PC-3 (cell line): Measurements from ENCODE around the gene TOR2A. TPM values are rescaled to one million over a fixed set of nuclear protein-coding genes. Genes with fewer than 3 reads are reported as not detected.

ENCODE experiments used
- ATAC-seq: fragments of 200-7000 bp; cut with Tn5 transposase; 2 replicates; pipeline ENCODE4 v1.9.1; 2020; ENCODE audit warnings: mild to moderate bottlenecking, moderate library complexity
- BruUV-seq: library from RNA; stranded (reverse); fragments of 400-500 nt; replicated peaks from 2 replicates; lab custom pipeline; 2021; lab: Mats Ljungman, UMichigan
- CTCF ChIA-PET: fragments of 300-600 bp; sonication (Branson Sonifier 250); formaldehyde crosslinking; loops from one replicate; lab custom pipeline; 2022; ENCODE audit warnings: antibody characterized with exemption; lab: Charles Lee
- POLR2A ChIA-PET: fragments of 300-600 bp; sonication (Branson Sonifier 250); formaldehyde crosslinking; loops from one replicate; lab custom pipeline; 2022; ENCODE audit warnings: antibody characterized with exemption; ENCODE audit not compliant: unreplicated experiment; lab: Charles Lee
- DNase-seq: peaks from one replicate; pipeline ENCODE4 v3.0.0-alpha.2; 2015
- H2AFZ ChIP-seq: fragments of 300-600 bp; sonication (generic); 2 replicates; pipeline ENCODE4 v1.6.0; 2016; ENCODE audit warnings: antibody characterized with exemption, low read length
- H3F3A ChIP-seq: fragments of 300-600 bp; sonication (generic); one replicate; pipeline ENCODE4 v1.6.0; 2017; ENCODE audit warnings: antibody characterized with exemption, low read length, control low read depth, mild to moderate bottlenecking; ENCODE audit not compliant: unreplicated experiment
- H3K27ac ChIP-seq: fragments of 300-600 bp; sonication (generic); 2 replicates; pipeline ENCODE4 v1.5.1; 2016; ENCODE audit warnings: mild to moderate bottlenecking, low read length
- H3K27me3 ChIP-seq: fragments of 300-600 bp; sonication (generic); 2 replicates; pipeline ENCODE4 v1.6.1; 2016; ENCODE audit warnings: low read length, mixed read lengths
- H3K36me3 ChIP-seq: fragments of 300-600 bp; sonication (generic); 2 replicates; pipeline ENCODE4 v1.6.1; 2016; ENCODE audit warnings: low read depth, mixed run types, low read length, mixed read lengths
- H3K4me1 ChIP-seq: fragments of 300-600 bp; sonication (generic); 2 replicates; pipeline ENCODE4 v1.5.1; 2016; ENCODE audit warnings: low read length; ENCODE audit not compliant: insufficient read depth
- H3K4me2 ChIP-seq: fragments of 300-600 bp; sonication (generic); 2 replicates; pipeline ENCODE4 v1.6.0; 2016; ENCODE audit warnings: low read length
- H3K4me3 ChIP-seq: fragments of 300-600 bp; sonication (generic); 2 replicates; pipeline ENCODE4 v1.5.1; 2016; ENCODE audit warnings: mild to moderate bottlenecking, low read length, mixed read lengths
- H3K79me2 ChIP-seq: fragments of 300-600 bp; sonication (generic); 2 replicates; pipeline ENCODE4 v1.6.1; 2017; ENCODE audit warnings: low read length, mixed read lengths
- H3K9ac ChIP-seq: fragments of 300-600 bp; sonication (generic); 2 replicates; pipeline ENCODE4 v1.6.0; 2016; ENCODE audit warnings: mild to moderate bottlenecking, low read length
- H3K9me2 ChIP-seq: fragments of 300-600 bp; sonication (generic); replicated peaks from 2 replicates; pipeline ENCODE4 v1.6.1; 2016; ENCODE audit warnings: mixed run types, low read length, mixed read lengths
- H3K9me3 ChIP-seq: fragments of 300-600 bp; sonication (generic); 2 replicates; pipeline ENCODE4 v1.6.1; 2016; ENCODE audit warnings: low read length, mixed read lengths
- H4K20me1 ChIP-seq: fragments of 300-600 bp; sonication (generic); 2 replicates; pipeline ENCODE4 v1.6.1; 2016; ENCODE audit warnings: low read length, mixed read lengths
- EZH2 ChIP-seq: fragments of 300-600 bp; sonication (generic); IDR thresholded peaks from one replicate; pipeline ENCODE4 v1.6.1; 2017; ENCODE audit warnings: antibody characterized with exemption, mild to moderate bottlenecking, low read length; ENCODE audit not compliant: unreplicated experiment
- EZH2phosphoT487 ChIP-seq: fragments of 300-600 bp; sonication (generic); IDR thresholded peaks from 2 replicates; pipeline ENCODE4 v1.6.1; 2018; ENCODE audit warnings: mild to moderate bottlenecking, antibody characterized with exemption, low read length, borderline replicate concordance
- intact Hi-C: fragments of 100-400 bp; cut with micrococcal nuclease; formaldehyde crosslinking; loops from 2 replicates; pipeline ENCODE4 v1.9.0; 2023
- total RNA-seq: library from RNA; depleted of rRNA; stranded (reverse); fragments of >200 nt; gene quantifications from 2 replicates; pipeline ENCODE4 v1.2.3, GENCODE V29; 2014
- TF ChIP-seq, protein P1 (sequence below): fragments of 300-600 bp; sonication (generic); conservative IDR thresholded peaks from 2 replicates; pipeline ENCODE4 v1.5.1; 2017; ENCODE audit warnings: antibody characterized with exemption, low read depth, mild to moderate bottlenecking, low read length

Gene TOR2A
- total RNA-seq, 1 experiment from 2014 or later, result 14.1 TPM

DNA sequence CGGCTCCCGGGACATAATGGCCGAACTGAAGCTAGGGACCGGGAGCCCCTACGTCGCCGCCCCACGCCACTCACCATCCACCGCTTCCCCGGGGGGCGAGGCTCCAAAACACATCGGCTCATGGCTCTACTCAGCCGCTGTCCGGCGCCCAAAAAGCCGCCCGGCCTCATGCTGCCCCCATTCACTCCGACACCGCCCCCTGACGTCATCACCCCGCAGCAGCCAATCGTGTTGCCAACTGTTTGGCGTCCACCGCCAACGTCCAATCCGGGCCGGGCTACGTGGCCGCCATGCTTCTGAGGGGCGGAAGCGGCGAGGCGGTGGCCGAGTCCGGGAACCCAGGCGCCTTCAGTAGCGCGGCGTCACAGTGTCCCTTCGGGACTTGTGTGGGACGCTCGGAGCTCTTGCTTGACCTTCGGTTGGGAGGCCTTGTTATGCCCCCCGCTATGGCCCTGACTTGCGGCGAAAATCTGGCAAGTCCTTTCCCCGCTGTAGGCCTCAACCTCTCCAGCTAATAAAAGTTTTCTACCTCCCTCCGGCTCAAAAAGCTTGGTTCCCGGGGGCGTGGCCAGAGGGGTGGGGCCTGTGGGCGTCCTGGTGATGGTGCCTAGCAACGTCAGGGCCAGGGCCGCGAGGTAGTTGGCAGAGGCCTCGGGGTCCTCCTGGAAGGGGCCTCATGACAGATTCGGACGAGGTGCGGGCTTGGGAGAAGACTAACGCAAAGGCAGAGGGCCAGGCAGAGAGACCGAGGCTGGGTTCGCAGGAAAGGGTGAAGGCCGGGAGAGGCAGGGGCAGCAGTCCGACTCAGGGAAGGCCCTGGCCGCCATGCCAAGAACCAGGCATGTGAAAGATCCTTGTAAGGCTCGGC lies 19.4 kb downstream of the TOR2A start, which contains the start of the genes PTRH1 and TTC16:
TSS of gene PTRH1 (minus strand) at position 194 of the 868 bp plus-strand sequence. CDS start at position 170, 24 bp downstream.
TSS of gene TTC16 (plus strand) at position 610 of the 868 bp plus-strand sequence. CDS start at position 677, 67 bp downstream.
- Histone ChIP-seq H3K4me3 (peak within 1 kb of the TSS; percentile 97), H3K9ac (peak within 1 kb of the TSS; percentile 83), H3K36me3 (no peaks in the 10 kb centered on the region)

GRCh38 chr9:127714951-127715469 lies 20.1 kb downstream of the TOR2A start:
- peak overlapping the region; percentile 83 for H3K9ac ChIP-seq
- intact Hi-C loops, result no loop called here
- no peaks in the 10 kb centered on the region for H3K27me3 ChIP-seq

More for the DNA sequence above, 19.4 kb downstream of the TOR2A start, which contains the start of the genes PTRH1 and TTC16:
- TSS peak; percentile 72 for BruUV-seq
- Histone ChIP-seq H3K9me3 (no peaks in the 10 kb centered on the region), H4K20me1 (no peaks in the 10 kb centered on the region), H2AFZ (peak within 1 kb of the TSS; percentile 86), H3F3A (no peaks in the 10 kb centered on the region), H3K4me2 (peak within 1 kb of the TSS; percentile 98), H3K79me2 (peaks cover 16% of the 10 kb centered on the region), H3K9me2 (no peaks in the 10 kb centered on the region), H3K27me3 (no peaks in the 10 kb centered on the region), H3K27ac (peak within 1 kb of the TSS; percentile 21; the same call in 1 of the 2 replicates), H3K4me1 (peaks cover 5% of the 10 kb centered on the region; the same call in 1 of the 2 replicates)
- intact Hi-C loops, result no loop called here
- ATAC-seq (peak; percentile 92), DNase-seq (peak; percentile 94)
- CTCF ChIA-PET, result interaction anchor here (1.0 kb wide), 1 partner anchor 19 kb away, joined by 7 read pairs; the partner anchor contains the start of gene TOR2A
- TF ChIP-seq EZH2phosphoT487, result no peak
- TF ChIP-seq, protein P1, sequence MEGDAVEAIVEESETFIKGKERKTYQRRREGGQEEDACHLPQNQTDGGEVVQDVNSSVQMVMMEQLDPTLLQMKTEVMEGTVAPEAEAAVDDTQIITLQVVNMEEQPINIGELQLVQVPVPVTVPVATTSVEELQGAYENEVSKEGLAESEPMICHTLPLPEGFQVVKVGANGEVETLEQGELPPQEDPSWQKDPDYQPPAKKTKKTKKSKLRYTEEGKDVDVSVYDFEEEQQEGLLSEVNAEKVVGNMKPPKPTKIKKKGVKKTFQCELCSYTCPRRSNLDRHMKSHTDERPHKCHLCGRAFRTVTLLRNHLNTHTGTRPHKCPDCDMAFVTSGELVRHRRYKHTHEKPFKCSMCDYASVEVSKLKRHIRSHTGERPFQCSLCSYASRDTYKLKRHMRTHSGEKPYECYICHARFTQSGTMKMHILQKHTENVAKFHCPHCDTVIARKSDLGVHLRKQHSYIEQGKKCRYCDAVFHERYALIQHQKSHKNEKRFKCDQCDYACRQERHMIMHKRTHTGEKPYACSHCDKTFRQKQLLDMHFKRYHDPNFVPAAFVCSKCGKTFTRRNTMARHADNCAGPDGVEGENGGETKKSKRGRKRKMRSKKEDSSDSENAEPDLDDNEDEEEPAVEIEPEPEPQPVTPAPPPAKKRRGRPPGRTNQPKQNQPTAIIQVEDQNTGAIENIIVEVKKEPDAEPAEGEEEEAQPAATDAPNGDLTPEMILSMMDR, result no peak
- no peak for TF ChIP-seq EZH2
- POLR2A ChIA-PET, result no interaction called here

More at GRCh38 chr9:127714951-127715469, 20.1 kb downstream of the TOR2A start:
- H3K4me1 ChIP-seq, result peaks cover 5% of the 10 kb centered on the region; the same call in 1 of the 2 replicates
- peak overlapping the region; percentile 97 for H3K4me3 ChIP-seq
- H3K79me2 ChIP-seq, result peaks cover 16% of the 10 kb centered on the region
- no peaks in the 10 kb centered on the region for H3K9me3 ChIP-seq
- TF ChIP-seq EZH2phosphoT487 (peak; percentile 64), EZH2 (no peak)
- ATAC-seq (peak; percentile 52), DNase-seq (no peak)
- peak overlapping the region; percentile 86 for H2AFZ ChIP-seq
- no peaks in the 10 kb centered on the region for H4K20me1 ChIP-seq
- peak overlapping the region; percentile 98 for H3K4me2 ChIP-seq
- ChIA-PET CTCF (interaction anchor here (1.0 to 1.1 kb wide), 2 partner anchors 20 kb away, joined by 3 to 7 read pairs; partner anchors contain the start of gene TOR2A), POLR2A (no interaction called here)
- no peaks in the 10 kb centered on the region for H3K36me3 ChIP-seq
- peak overlapping the region; percentile 21; the same call in 1 of the 2 replicates for H3K27ac ChIP-seq
- BruUV-seq, result no TSS peak
- H3K9me2 ChIP-seq, result no peaks in the 10 kb centered on the region
- no peaks in the 10 kb centered on the region for H3F3A ChIP-seq
